KMS-11 (cell line): Measurements from ENCODE around the gene BCL6B.

Experiments
- H2AFZ ChIP-seq: fragments of 200-600 bp; sonication (generic); 2 replicates; pipeline ENCODE4 v1.6.1; 2016; ENCODE audit warnings: antibody characterized with exemption, mixed run types, low read depth
- H3K27ac ChIP-seq: fragments of 200-600 bp; sonication (generic); 2 replicates; pipeline ENCODE4 v1.6.1; 2016; ENCODE audit warnings: mild to moderate bottlenecking, mixed run types
- H3K27me3 ChIP-seq: fragments of 200-600 bp; sonication (generic); 2 replicates; pipeline ENCODE4 v1.6.1; 2017; ENCODE audit warnings: mild to moderate bottlenecking, low read depth, mixed run types, moderate library complexity; ENCODE audit not compliant: insufficient read depth
- H3K36me3 ChIP-seq: fragments of 200-600 bp; sonication (generic); 2 replicates; pipeline ENCODE4 v1.6.1; 2017; ENCODE audit warnings: mild to moderate bottlenecking, mixed run types; ENCODE audit not compliant: insufficient read depth
- H3K4me1 ChIP-seq: fragments of 200-600 bp; sonication (generic); 2 replicates; pipeline ENCODE4 v1.6.1; 2016; ENCODE audit warnings: mild to moderate bottlenecking, low read depth, mixed run types; ENCODE audit not compliant: poor library complexity, severe bottlenecking
- H3K4me2 ChIP-seq: fragments of 200-600 bp; sonication (generic); 2 replicates; pipeline ENCODE4 v1.7.0; 2016; ENCODE audit warnings: mild to moderate bottlenecking, mixed run types
- H3K4me3 ChIP-seq: fragments of 200-600 bp; sonication (generic); IDR thresholded peaks from 2 replicates; pipeline ENCODE4 v1.6.1; 2017; ENCODE audit warnings: low read depth, low read length, mixed read lengths; ENCODE audit not compliant: insufficient read depth
- H3K79me2 ChIP-seq: fragments of 200-600 bp; sonication (generic); 2 replicates; pipeline ENCODE4 v1.6.1; 2016; ENCODE audit warnings: low read depth, mixed run types; ENCODE audit not compliant: insufficient read depth
- H3K9ac ChIP-seq: fragments of 200-600 bp; sonication (generic); 2 replicates; pipeline ENCODE4 v1.6.1; 2016; ENCODE audit warnings: mild to moderate bottlenecking, mixed run types
- H4K20me1 ChIP-seq: fragments of 200-600 bp; sonication (generic); 2 replicates; pipeline ENCODE4 v1.6.1; 2016; ENCODE audit warnings: mild to moderate bottlenecking, mixed run types; ENCODE audit not compliant: insufficient read depth
- TF ChIP-seq, protein P1 (sequence below): fragments of 200-600 bp; sonication (generic); conservative IDR thresholded peaks from 2 replicates; pipeline ENCODE4 v1.6.1; 2017; ENCODE audit warnings: low read depth, mild to moderate bottlenecking, antibody characterized with exemption, low read length, moderate library complexity, mixed read lengths

The BCL6B gene

DNA sequence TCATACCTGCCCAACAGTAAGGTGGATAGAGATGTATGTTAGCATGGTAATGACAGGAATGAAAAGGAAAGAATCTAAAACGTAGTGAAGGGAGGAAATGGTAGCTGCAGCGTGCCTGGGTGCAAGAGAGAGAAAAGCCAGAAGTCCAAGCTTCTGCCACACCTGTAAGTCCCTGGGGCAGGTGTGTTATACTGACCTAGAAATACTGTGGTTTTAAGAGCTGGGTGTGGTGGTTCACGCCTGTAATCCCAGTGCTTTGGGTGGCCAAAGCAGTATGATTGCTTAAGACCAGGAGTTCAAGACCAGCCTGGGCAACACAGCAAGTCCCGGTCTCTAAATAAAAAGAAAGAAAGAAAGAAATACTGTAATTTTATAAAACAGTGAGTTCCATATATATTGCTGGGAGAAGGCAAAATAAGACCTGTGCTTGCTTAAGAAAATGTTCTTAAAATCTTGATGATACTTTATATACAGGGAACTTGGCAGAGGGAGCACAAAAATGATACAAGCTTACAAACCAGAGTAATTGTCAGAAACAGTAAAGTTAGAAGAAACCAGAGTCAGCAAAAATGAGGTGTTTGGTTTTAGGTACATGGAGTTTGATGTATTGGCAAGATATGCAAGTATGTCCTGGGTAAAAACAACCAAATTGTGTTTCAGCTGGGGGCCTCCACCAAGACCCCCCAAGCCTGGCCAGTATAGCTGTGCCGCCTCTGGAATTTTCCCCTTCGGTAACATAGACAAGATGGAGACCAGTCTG, 20.4 kb upstream of the BCL6B start:
- no peak overlapping the region for H3K27ac ChIP-seq
- H3K4me2 ChIP-seq = no peak overlapping the region
- TF ChIP-seq, protein P1, sequence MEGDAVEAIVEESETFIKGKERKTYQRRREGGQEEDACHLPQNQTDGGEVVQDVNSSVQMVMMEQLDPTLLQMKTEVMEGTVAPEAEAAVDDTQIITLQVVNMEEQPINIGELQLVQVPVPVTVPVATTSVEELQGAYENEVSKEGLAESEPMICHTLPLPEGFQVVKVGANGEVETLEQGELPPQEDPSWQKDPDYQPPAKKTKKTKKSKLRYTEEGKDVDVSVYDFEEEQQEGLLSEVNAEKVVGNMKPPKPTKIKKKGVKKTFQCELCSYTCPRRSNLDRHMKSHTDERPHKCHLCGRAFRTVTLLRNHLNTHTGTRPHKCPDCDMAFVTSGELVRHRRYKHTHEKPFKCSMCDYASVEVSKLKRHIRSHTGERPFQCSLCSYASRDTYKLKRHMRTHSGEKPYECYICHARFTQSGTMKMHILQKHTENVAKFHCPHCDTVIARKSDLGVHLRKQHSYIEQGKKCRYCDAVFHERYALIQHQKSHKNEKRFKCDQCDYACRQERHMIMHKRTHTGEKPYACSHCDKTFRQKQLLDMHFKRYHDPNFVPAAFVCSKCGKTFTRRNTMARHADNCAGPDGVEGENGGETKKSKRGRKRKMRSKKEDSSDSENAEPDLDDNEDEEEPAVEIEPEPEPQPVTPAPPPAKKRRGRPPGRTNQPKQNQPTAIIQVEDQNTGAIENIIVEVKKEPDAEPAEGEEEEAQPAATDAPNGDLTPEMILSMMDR = no peak
- H2AFZ ChIP-seq = no peak overlapping the region
- H3K36me3 ChIP-seq = no peaks in the 10 kb centered on the region
- H3K79me2 ChIP-seq = no peaks in the 10 kb centered on the region
- no peaks in the 10 kb centered on the region for H4K20me1 ChIP-seq
- H3K9ac ChIP-seq = no peak overlapping the region
- H3K4me1 ChIP-seq = no peaks in the 10 kb centered on the region
- no peaks in the 10 kb centered on the region for H3K27me3 ChIP-seq
- no peak overlapping the region for H3K4me3 ChIP-seq

DNA sequence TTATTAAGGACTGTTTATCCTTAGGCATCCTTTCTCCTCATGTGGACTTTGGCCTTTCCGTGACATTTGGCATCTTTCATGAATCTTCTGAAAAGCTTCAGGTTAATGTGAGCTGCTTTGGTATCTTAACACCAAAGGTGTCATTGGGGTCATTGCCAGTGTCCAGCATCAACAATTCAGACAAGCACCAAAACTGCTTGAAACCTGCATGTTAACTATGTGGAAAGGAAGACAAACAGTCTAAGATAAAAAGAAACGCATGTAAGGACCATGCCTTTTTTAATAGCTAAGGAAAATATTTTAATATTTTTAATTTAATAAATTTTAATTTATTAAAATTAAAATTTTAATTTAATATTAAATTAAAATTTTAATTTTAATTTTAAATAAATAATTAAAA, 19.1 kb upstream of the BCL6B start:
- H2AFZ ChIP-seq = no peak overlapping the region

DNA sequence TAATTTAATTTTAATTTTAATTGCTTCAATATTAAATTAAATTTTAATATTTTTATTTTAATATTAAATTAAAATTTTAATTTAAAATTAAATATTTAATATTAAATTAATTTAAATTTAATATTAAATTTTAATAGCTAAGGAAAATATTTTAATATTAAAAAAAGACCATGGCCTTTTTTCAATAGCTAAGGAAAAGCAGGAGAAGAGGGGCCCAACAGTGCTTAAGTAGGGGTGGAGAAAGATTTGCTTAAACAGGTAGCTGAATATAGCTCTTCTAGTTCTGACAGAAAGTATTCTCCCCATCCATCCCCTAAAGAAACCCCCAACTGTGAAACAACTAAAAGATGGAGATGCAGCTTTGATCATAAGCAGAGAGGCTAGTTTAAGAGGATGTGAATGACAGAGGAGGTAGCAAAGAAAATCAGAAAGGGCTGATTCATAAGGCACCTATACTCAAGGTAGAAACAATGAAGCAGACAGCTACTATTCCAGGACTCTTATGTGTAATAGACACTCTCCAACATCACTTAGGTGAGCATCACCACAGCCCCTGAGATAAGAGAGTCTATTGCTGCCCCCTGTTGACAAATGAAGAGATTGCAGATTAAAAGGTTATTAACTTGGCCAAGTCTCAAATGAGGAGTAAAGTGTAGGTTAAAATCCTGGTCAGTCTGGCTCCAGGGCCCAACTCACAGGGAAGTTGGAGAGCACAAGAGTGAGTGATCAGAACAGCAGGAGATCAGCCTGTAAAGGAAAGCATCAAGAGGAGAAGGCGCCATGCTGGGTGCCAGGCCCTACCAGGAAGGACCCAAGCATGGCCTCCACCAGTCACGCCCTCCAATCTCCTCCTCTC, 18.2 kb upstream of the BCL6B start:
- H3K4me3 ChIP-seq = no peak overlapping the region
- H3K4me2 ChIP-seq = no peak overlapping the region
- no peak overlapping the region for H3K9ac ChIP-seq
- no peaks in the 10 kb centered on the region for H4K20me1 ChIP-seq
- no peaks in the 10 kb centered on the region for H3K4me1 ChIP-seq
- no peaks in the 10 kb centered on the region for H3K36me3 ChIP-seq
- H3K27ac ChIP-seq = no peak overlapping the region
- no peak overlapping the region for H2AFZ ChIP-seq
- no peaks in the 10 kb centered on the region for H3K79me2 ChIP-seq
- H3K27me3 ChIP-seq = no peaks in the 10 kb centered on the region
- TF ChIP-seq, protein P1 = peak; percentile 44; the same call in 1 of the 2 replicates

More for the DNA sequence above, 19.1 kb upstream of the BCL6B start:
- no peak overlapping the region for H3K27ac ChIP-seq
- H3K9ac ChIP-seq = no peak overlapping the region
- H3K36me3 ChIP-seq = no peaks in the 10 kb centered on the region
- TF ChIP-seq, protein P1 = no peak
- no peaks in the 10 kb centered on the region for H3K79me2 ChIP-seq
- H3K4me1 ChIP-seq = no peaks in the 10 kb centered on the region
- no peak overlapping the region for H3K4me3 ChIP-seq
- no peaks in the 10 kb centered on the region for H3K27me3 ChIP-seq
- no peaks in the 10 kb centered on the region for H4K20me1 ChIP-seq
- no peak overlapping the region for H3K4me2 ChIP-seq

DNA sequence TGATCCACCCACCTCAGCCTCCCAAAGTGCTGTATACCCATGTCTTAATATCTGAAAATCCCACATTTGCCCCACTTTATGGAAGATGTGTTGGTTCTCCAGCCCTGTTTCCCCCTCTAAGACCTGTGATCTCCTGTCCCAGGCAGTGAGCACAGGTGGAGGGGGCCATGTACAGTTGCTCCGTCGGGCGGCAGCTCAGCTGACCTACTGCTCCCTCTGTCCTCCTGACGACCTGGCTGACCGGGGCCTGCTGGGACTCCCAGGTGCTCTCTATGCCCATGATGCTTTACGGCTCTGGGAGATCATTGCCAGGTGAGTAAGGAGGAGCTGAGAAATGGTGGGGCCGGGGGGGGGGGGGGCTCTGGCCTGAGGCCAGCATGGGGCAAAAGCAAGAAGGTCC, 17.1 kb upstream of the BCL6B start:
- Histone ChIP-seq H3K36me3 (no peaks in the 10 kb centered on the region), H2AFZ (no peak overlapping the region), H3K27me3 (no peaks in the 10 kb centered on the region), H3K4me3 (no peak overlapping the region), H3K9ac (no peak overlapping the region), H3K4me1 (no peaks in the 10 kb centered on the region), H3K27ac (no peak overlapping the region), H3K4me2 (no peak overlapping the region), H4K20me1 (no peaks in the 10 kb centered on the region), H3K79me2 (no peaks in the 10 kb centered on the region)
- TF ChIP-seq, protein P1 = no peak
